Measurements from ENCODE around the gene EVPL.

Gene EVPL

GRCh38 chr17:76005263-76006149, 21.6 kb downstream of the EVPL start:
- peak; percentile 82 for DNase-seq (ENCODE audit: low read depth)
- H3K4me3 ChIP-seq (ENCODE audit: control insufficient read depth, low read depth, low read length): no peak overlapping the region
- peak; percentile 64 for TF ChIP-seq CTCF (conservative IDR thresholded peaks at IDR 0.05; ENCODE audit: control insufficient read depth, insufficient read depth, low read depth, low read length)

GRCh38 chr17:76004750-76005262, 22.3 kb downstream of the EVPL start:
- no peak for TF ChIP-seq CTCF (conservative IDR thresholded peaks at IDR 0.05; ENCODE audit: control insufficient read depth, insufficient read depth, low read depth, low read length)
- H3K4me3 ChIP-seq (ENCODE audit: control insufficient read depth, low read depth, low read length): no peak overlapping the region
- peak; percentile 89 for DNase-seq (ENCODE audit: low read depth)

GRCh38 chr17:76003915-76004314, 23.2 kb downstream of the EVPL start:
- DNase-seq (ENCODE audit: low read depth): peak; percentile 68
- no peak overlapping the region for H3K4me3 ChIP-seq (ENCODE audit: control insufficient read depth, low read depth, low read length)
- no peak for TF ChIP-seq CTCF (conservative IDR thresholded peaks at IDR 0.05; ENCODE audit: control insufficient read depth, insufficient read depth, low read depth, low read length)

- no peak overlapping the region for H3K4me3 ChIP-seq (ENCODE audit: control insufficient read depth, low read depth, low read length)
- no peak for TF ChIP-seq CTCF (conservative IDR thresholded peaks at IDR 0.05; ENCODE audit: control insufficient read depth, insufficient read depth, low read depth, low read length)
- DNase-seq (ENCODE audit: low read depth): no peak
Measured at GRCh38 chr17:76002100-76002499, 25.0 kb downstream of the EVPL start.

- H3K4me3 ChIP-seq (ENCODE audit: control insufficient read depth, low read depth, low read length): no peak within 1 kb of the TSS
- no peak for TF ChIP-seq CTCF (conservative IDR thresholded peaks at IDR 0.05; ENCODE audit: control insufficient read depth, insufficient read depth, low read depth, low read length)
- DNase-seq (ENCODE audit: low read depth): no peak
Measured at GRCh38 chr17:76000755-76001521, 26.2 kb downstream of the EVPL start, which contains the start of gene CDK3. CDK3 (plus strand) TSS chr17:76000855; CDS start chr17:76001426, 571 bp downstream.

- peak; percentile 61 for TF ChIP-seq CTCF (conservative IDR thresholded peaks at IDR 0.05; ENCODE audit: control insufficient read depth, insufficient read depth, low read depth, low read length)
- peak; percentile 39 for DNase-seq (ENCODE audit: low read depth)
- no peak overlapping the region for H3K4me3 ChIP-seq (ENCODE audit: control insufficient read depth, low read depth, low read length)
Measured at GRCh38 chr17:76000016-76000754, 26.9 kb downstream of the EVPL start.
